HCT116 (cell line): ENCODE results near the gene TWF2. TPM values are rescaled to one million over a fixed set of nuclear protein-coding genes. Genes with fewer than 3 reads are reported as not detected.
"Not testable (repeated sequence)": the region's sequence is repeated elsewhere in the genome, so short reads cannot be mapped to it uniquely, and the experiment has no call there.

ENCODE experiments used
- ATAC-seq: fragments of 200-7000 bp; cut with Tn5 transposase; 2 replicates; pipeline ENCODE4 v1.9.1; 2020; ENCODE audit warnings: mild to moderate bottlenecking, moderate library complexity
- BruUV-seq: library from RNA; stranded (reverse); fragments of 400-500 nt; replicated peaks from 2 replicates; lab custom pipeline; 2021; lab: Mats Ljungman, UMichigan
- CTCF ChIA-PET: fragments of 300-600 bp; sonication (Branson Sonifier 250); formaldehyde crosslinking; loops from one replicate; lab custom pipeline; 2021; ENCODE audit warnings: antibody characterized with exemption; lab: Charles Lee
- POLR2A ChIA-PET: fragments of 300-600, 350-600 bp; sonication (Branson Sonifier 250); formaldehyde crosslinking; loops from one replicate; lab custom pipeline; 2021; ENCODE audit warnings: antibody characterized with exemption; lab: Charles Lee
- RAD21 ChIA-PET, 2 experiments: fragments of 300-600 bp; sonication (Branson Sonifier 250); formaldehyde crosslinking; loops; one replicate each; lab custom pipeline; 2023; ENCODE audit warnings: low total read pairs in 2 of 2; ENCODE audit not compliant: uncharacterized antibody in 2 of 2, unreplicated experiment in 2 of 2, low non-redundant PET in 1 of 2; lab: Charles Lee
- DNase-seq: peaks from one replicate; pipeline ENCODE4 v3.0.0-alpha.2; 2010; ENCODE audit warnings: low read depth, low spot score
- H2AFZ ChIP-seq: fragments of 200-600 bp; shearing (Covaris generic), sonication (generic); 2 replicates; pipeline ENCODE4 v1.6.1; 2017; ENCODE audit warnings: low read depth, mixed run types, mixed read lengths, antibody characterized with exemption, low read length; ENCODE audit not compliant: poor library complexity, severe bottlenecking
- H3K27ac ChIP-seq: 2 replicates; pipeline ENCODE4 v1.5.1; 2012; ENCODE audit warnings: low read depth, low read length
- H3K27me3 ChIP-seq: fragments of 200-600 bp; sonication (generic); 2 replicates; pipeline ENCODE4 v1.6.1; 2016; ENCODE audit warnings: mixed run types, low read length, mixed read lengths; ENCODE audit not compliant: insufficient read depth
- H3K36me3 ChIP-seq, 2 experiments: fragments of 200-500 bp in 1 of 2; fragments of 200-600 bp in 1 of 2; sonication (Bioruptor generic) in 1 of 2; sonication (generic) in 1 of 2; 2 replicates each; pipeline versions ENCODE4 v1.5.1 to v1.6.1; 2014 to 2016; ENCODE audit warnings: low read length in 2 of 2, inconsistent platforms in 1 of 2, mixed read lengths in 1 of 2, mixed run types in 1 of 2; ENCODE audit not compliant: insufficient read depth in 2 of 2, control insufficient read depth in 1 of 2
- H3K4me1 ChIP-seq, 2 experiments: fragments of 200-600 bp in 1 of 2; sonication (generic) in 1 of 2; 2 replicates each; pipeline versions ENCODE4 v1.5.1 to v1.6.1; 2012 to 2017; ENCODE audit warnings: low read length in 2 of 2, inconsistent platforms in 1 of 2, mild to moderate bottlenecking in 1 of 2, mixed read lengths in 1 of 2, mixed run types in 1 of 2, moderate library complexity in 1 of 2; ENCODE audit not compliant: insufficient read depth in 2 of 2, control insufficient read depth in 1 of 2
- H3K4me2 ChIP-seq: fragments of 200-600 bp; sonication (generic); 2 replicates; pipeline ENCODE4 v1.6.1; 2017; ENCODE audit warnings: mixed run types, low read length, mixed read lengths
- H3K4me3 ChIP-seq, 2 experiments: fragments of 200-600 bp in 1 of 2; sonication (generic) in 1 of 2; replicated peaks in 1 of 2; 2 replicates each; pipeline ENCODE4 v1.5.1; 2011 to 2016; ENCODE audit warnings: low read length in 2 of 2, control low read depth in 1 of 2, low read depth in 1 of 2, mild to moderate bottlenecking in 1 of 2, mixed read lengths in 1 of 2, mixed run types in 1 of 2
- H3K79me2 ChIP-seq: fragments of 200-600 bp; sonication (generic); 2 replicates; pipeline ENCODE4 v1.6.1; 2017; ENCODE audit warnings: mild to moderate bottlenecking, mixed run types, low read length, moderate library complexity, mixed read lengths; ENCODE audit not compliant: insufficient read depth
- H3K9ac ChIP-seq: fragments of 200-600 bp; sonication (generic); 2 replicates; pipeline ENCODE4 v1.6.1; 2016; ENCODE audit warnings: low read length, mixed read lengths
- H3K9me2 ChIP-seq: fragments of 200-600 bp; sonication (generic), shearing (Covaris generic); 2 replicates; pipeline ENCODE4 v1.6.1; 2017; ENCODE audit warnings: mixed run types, mild to moderate bottlenecking, moderate library complexity; ENCODE audit not compliant: insufficient read depth
- H3K9me3 ChIP-seq, 2 experiments: fragments of 200-500 bp in 1 of 2; fragments of 200-600 bp in 1 of 2; sonication (Bioruptor generic) in 1 of 2; sonication (generic) in 1 of 2; 2 replicates each; pipeline ENCODE4 v1.6.1; 2014 to 2017; ENCODE audit warnings: low read length in 2 of 2, mixed read lengths in 2 of 2, inconsistent platforms in 1 of 2, low read depth in 1 of 2, mild to moderate bottlenecking in 1 of 2, mixed run types in 1 of 2, moderate library complexity in 1 of 2; ENCODE audit not compliant: control insufficient read depth in 1 of 2, insufficient read depth in 1 of 2
- H4K20me1 ChIP-seq: fragments of 200-600 bp; sonication (generic), shearing (Covaris generic); 2 replicates; pipeline ENCODE4 v1.6.1; 2017; ENCODE audit warnings: mixed run types, mild to moderate bottlenecking, moderate library complexity; ENCODE audit not compliant: insufficient read depth
- CEBPB ChIP-seq: IDR thresholded peaks from 2 replicates; pipeline ENCODE4 v1.6.1; 2012; ENCODE audit warnings: low read depth
- EGR1 ChIP-seq: IDR thresholded peaks from 2 replicates; pipeline ENCODE4 v1.6.1; 2012; ENCODE audit warnings: low read depth
- EZH2phosphoT487 ChIP-seq: fragments of 200-600 bp; IDR thresholded peaks from 2 replicates; pipeline ENCODE4 v1.6.1; 2018; ENCODE audit warnings: antibody characterized with exemption, borderline replicate concordance
- FOSL1 ChIP-seq: IDR thresholded peaks from 2 replicates; pipeline ENCODE4 v1.6.1; 2012; ENCODE audit warnings: low read depth
- SP1 ChIP-seq: IDR thresholded peaks from 2 replicates; pipeline ENCODE4 v1.6.1; 2012; ENCODE audit warnings: low read depth
- SRF ChIP-seq: IDR thresholded peaks from 2 replicates; pipeline ENCODE4 v1.6.1; 2012; ENCODE audit warnings: low read depth
- ZFX ChIP-seq: fragments of 450-650 bp; IDR thresholded peaks from 2 replicates; pipeline ENCODE4 v1.6.1; 2017
- ZNF274 ChIP-seq: fragments of 200-500 bp; sonication (Bioruptor generic); IDR thresholded peaks from 2 replicates; pipeline ENCODE4 v1.6.1; 2014; ENCODE audit warnings: mild to moderate bottlenecking, low read depth, low read length, inconsistent platforms
- intact Hi-C: fragments of 100-400 bp; cut with micrococcal nuclease; formaldehyde crosslinking; loops from 2 replicates; pipeline ENCODE4 v1.10.0; 2022
- total RNA-seq: library from RNA; stranded (reverse); gene quantifications from one replicate; pipeline ENCODE4 v1.2.1, GENCODE V29; 2021; ENCODE audit not compliant: unreplicated experiment
- TF ChIP-seq, protein P1 (sequence below): IDR thresholded peaks from 2 replicates; pipeline ENCODE4 v1.6.1; 2012
- TF ChIP-seq, protein P2 (sequence below): IDR thresholded peaks from 2 replicates; pipeline ENCODE4 v1.6.1; 2011; ENCODE audit warnings: mild to moderate bottlenecking, low read length, moderate library complexity; ENCODE audit not compliant: insufficient replicate concordance; ENCODE audit errors: extremely low read depth
- TF ChIP-seq, protein P3 (sequence below), 3 experiments: fragments of 200-600 bp in 1 of 3; sonication (generic) in 1 of 3; IDR thresholded peaks in 2 of 3; conservative IDR thresholded peaks in 1 of 3; 2 replicates each; pipeline ENCODE4 v1.5.1; 2012 to 2017; ENCODE audit warnings: low read depth in 2 of 3, low read length in 2 of 3, antibody characterized with exemption in 1 of 3, borderline replicate concordance in 1 of 3, control low read depth in 1 of 3, mild to moderate bottlenecking in 1 of 3, mixed read lengths in 1 of 3, mixed run types in 1 of 3, moderate library complexity in 1 of 3; ENCODE audit not compliant: insufficient read depth in 1 of 3

Gene TWF2
- total RNA-seq, 1 experiment from 2014 or later: 100 TPM

DNA sequence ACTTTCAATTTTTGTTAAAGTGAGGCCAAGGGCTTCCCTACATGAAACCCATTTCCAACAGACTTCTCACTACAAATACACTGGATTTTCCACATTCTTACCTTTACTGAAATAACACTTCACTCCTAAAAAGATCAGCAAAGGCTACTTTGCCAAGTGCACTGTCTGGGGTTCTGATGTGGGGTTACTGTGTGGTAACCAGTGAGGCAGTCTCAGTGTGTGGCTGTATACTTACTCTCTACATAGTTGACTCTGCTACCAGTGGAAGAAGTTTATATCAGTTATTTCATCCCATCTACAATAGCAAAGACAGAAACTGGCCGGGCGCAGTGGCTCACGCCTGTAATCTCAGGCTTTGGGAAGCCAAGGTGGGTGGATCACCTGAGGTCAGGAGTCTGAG is 33.9 kb upstream of the TWF2 start:
- Histone ChIP-seq H2AFZ (no peak overlapping the region), H3K9me3 (no peaks in the 10 kb centered on the region), H3K9ac (no peak overlapping the region), H3K4me2 (no peak overlapping the region), H3K79me2 (peaks cover 100% of the 10 kb centered on the region), H4K20me1 (peaks cover 30% of the 10 kb centered on the region; the same call in 1 of the 2 replicates), H3K4me1 (peaks cover 9 to 13% of the 10 kb centered on the region in 2 experiments; a peak in 3 of 4 replicates), H3K27ac (no peak overlapping the region), H3K4me3 (no peak overlapping the region), H3K9me2 (no peaks in the 10 kb centered on the region), H3K27me3 (no peaks in the 10 kb centered on the region), H3K36me3 (peaks cover 25 to 48% of the 10 kb centered on the region in 2 experiments)
- ChIA-PET POLR2A (no interaction called here), RAD21 (no interaction called here), CTCF (no interaction called here)
- DNase-seq (no peak), ATAC-seq (no peak)
- TF ChIP-seq, protein P1, sequence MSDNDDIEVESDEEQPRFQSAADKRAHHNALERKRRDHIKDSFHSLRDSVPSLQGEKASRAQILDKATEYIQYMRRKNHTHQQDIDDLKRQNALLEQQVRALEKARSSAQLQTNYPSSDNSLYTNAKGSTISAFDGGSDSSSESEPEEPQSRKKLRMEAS: no peak
- TF ChIP-seq FOSL1 (no peak), ZNF274 (no peak), SP1 (no peak), EZH2phosphoT487 (no peak), ZFX (no peak), CEBPB (no peak), EGR1 (no peak), SRF (no peak)
- TF ChIP-seq, protein P2, sequence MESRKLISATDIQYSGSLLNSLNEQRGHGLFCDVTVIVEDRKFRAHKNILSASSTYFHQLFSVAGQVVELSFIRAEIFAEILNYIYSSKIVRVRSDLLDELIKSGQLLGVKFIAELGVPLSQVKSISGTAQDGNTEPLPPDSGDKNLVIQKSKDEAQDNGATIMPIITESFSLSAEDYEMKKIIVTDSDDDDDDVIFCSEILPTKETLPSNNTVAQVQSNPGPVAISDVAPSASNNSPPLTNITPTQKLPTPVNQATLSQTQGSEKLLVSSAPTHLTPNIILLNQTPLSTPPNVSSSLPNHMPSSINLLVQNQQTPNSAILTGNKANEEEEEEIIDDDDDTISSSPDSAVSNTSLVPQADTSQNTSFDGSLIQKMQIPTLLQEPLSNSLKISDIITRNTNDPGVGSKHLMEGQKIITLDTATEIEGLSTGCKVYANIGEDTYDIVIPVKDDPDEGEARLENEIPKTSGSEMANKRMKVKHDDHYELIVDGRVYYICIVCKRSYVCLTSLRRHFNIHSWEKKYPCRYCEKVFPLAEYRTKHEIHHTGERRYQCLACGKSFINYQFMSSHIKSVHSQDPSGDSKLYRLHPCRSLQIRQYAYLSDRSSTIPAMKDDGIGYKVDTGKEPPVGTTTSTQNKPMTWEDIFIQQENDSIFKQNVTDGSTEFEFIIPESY: no peak
- TF ChIP-seq, protein P3, sequence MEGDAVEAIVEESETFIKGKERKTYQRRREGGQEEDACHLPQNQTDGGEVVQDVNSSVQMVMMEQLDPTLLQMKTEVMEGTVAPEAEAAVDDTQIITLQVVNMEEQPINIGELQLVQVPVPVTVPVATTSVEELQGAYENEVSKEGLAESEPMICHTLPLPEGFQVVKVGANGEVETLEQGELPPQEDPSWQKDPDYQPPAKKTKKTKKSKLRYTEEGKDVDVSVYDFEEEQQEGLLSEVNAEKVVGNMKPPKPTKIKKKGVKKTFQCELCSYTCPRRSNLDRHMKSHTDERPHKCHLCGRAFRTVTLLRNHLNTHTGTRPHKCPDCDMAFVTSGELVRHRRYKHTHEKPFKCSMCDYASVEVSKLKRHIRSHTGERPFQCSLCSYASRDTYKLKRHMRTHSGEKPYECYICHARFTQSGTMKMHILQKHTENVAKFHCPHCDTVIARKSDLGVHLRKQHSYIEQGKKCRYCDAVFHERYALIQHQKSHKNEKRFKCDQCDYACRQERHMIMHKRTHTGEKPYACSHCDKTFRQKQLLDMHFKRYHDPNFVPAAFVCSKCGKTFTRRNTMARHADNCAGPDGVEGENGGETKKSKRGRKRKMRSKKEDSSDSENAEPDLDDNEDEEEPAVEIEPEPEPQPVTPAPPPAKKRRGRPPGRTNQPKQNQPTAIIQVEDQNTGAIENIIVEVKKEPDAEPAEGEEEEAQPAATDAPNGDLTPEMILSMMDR (IDR thresholded peaks at IDR 0.05 in 2 of 3, conservative IDR thresholded peaks at IDR 0.05 in 1 of 3; ENCODE audit: borderline replicate concordance in 1 of 3, insufficient read depth in 1 of 3, low read depth in 2 of 3, low read length in 2 of 3): no peak
- intact Hi-C loops: no loop called here
- BruUV-seq: no TSS peak

DNA sequence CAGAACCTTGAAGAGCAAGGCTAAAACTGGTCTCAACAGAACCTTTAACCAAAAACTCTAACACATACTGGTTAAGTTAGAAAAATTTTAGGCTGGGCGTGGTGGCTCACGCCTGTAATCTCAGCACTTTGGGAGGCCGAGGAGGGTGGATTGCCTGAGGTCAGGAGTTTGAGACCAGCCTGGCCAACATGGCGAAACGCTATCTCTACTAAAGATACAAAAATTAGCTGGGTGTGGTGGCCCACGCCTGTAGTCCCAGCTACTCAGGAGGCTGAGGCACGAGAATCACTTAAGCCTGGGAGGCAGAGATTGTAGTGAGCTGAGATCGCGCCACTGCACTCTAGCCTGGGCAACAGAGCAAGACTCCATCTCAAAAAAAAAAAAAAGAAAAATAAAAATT is 33.2 kb upstream of the TWF2 start:
- H3K9ac ChIP-seq, DNase-seq, CTCF ChIA-PET, H3K4me3 ChIP-seq, BruUV-seq, RAD21 ChIA-PET, H3K4me2 ChIP-seq, H3K27me3 ChIP-seq, H3K9me2 ChIP-seq, H2AFZ ChIP-seq, intact Hi-C loops, H3K27ac ChIP-seq, ATAC-seq, POLR2A ChIA-PET, H3K9me3 ChIP-seq: not testable (repeated sequence)
- H4K20me1 ChIP-seq: peaks cover 30% of the 10 kb centered on the region; the same call in 1 of the 2 replicates
- H3K79me2 ChIP-seq: peaks cover 100% of the 10 kb centered on the region
- H3K4me1 ChIP-seq: peaks cover 9 to 12% of the 10 kb centered on the region in 2 experiments; a peak in 3 of 4 replicates
- peaks cover 32 to 53% of the 10 kb centered on the region in 2 experiments for H3K36me3 ChIP-seq
